ENCODE measurements around the gene OR4E2.
"Not testable (repeated sequence)": the region's sequence is repeated elsewhere in the genome, so short reads cannot be mapped to it uniquely, and the experiment has no call there.

Gene OR4E2

GRCh38 chr14:21698538-21698937, 44.9 kb downstream of the OR4E2 start:
- not testable (repeated sequence) for DNase-seq

GRCh38 chr14:21699551-21699950, 45.9 kb downstream of the OR4E2 start:
- DNase-seq = no peak

GRCh38 chr14:21702316-21702715, 48.7 kb downstream of the OR4E2 start:
- DNase-seq = no peak

GRCh38 chr14:21703357-21704326, 50.0 kb downstream of the OR4E2 start:
- no peak for DNase-seq

DNA sequence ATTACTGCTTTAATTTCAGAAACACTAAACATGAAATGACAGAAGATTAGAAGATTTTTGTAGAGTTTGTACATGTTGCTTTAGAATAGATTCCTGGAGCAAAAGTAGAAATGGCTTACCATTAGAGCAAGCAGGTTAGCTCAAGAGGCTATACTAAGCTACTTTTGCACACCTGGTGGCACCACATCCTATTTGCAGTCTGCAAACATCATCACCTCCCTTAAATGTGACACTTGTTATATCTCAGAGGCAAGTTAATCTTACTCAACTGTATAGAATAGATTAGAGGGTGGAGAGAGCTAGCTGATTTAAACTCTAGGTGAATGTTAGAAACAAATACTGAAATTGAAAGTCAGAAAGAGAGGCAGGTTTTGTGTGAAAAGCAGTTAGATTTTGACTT, 50.7 kb downstream of the OR4E2 start:
- no peak for DNase-seq

GRCh38 chr14:21711360-21711961, 57.8 kb downstream of the OR4E2 start:
- DNase-seq = no peak

DNA sequence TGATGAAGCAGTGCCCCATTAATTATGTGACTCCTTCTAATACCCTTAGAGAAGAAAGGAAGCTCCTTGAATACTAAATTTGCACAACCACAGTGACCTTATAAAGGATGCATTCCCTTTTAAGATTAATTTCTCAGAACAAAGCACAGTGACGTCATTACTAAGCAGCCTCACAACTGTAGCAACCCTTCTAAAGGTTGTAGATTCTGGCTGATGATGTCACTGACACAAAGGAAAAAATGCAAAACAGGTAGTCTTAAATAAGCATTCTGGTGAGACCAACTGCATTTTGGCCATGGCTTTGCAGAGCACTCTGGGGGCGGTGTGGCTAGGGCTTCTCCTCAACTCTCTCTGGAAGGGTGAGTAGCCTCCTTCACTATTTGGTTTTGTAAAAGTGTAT, 58.4 kb downstream of the OR4E2 start:
- DNase-seq = no peak

GRCh38 chr14:21714318-21714929, 60.8 kb downstream of the OR4E2 start:
- no peak for DNase-seq

Measured in stimulated activated CD4-positive, alpha-beta T cell treated with anti-CD3 and anti-CD28 coated beads, Interleukin-4, amount 100 ng/mL, for 4 hours (primary cell).